ENCODE data around the gene AUTS2. TPM values are rescaled to one million over a fixed set of nuclear protein-coding genes. Genes with fewer than 3 reads are reported as not detected.

The AUTS2 gene
- total RNA-seq, 1 experiment from 2014 or later, result 2.3 TPM

DNA sequence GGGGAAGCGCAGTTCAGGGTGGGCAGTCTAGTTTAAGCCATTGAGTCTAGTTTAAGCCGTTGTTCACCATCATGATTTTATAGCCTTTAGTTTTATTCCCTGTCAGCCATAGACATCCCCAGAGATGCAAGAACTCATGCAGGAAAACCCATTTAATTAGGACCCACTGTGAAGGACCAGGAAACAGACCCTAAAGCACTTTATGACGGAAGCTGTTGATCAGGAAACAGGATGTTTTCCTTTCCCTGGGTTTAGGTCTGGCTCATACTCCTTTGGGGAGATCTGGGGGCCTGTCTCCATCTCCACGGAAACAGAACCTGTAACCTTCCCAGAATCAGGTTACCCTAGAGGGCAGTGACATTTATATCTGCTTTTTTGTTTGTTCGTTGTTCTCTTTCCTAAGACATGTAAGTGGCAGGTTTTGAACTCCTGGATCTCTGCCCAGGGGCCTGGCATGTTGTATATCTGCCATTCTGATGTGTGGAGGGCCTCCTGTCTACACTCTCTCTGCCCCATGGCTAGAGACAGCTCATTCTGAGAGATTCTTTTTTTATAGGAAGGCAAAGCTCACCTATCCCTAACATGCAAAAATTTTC, 876.5 kb downstream of the AUTS2 start:
- no peak for DNase-seq (ENCODE audit: low read depth)
- in situ Hi-C loops (cut with HindIII; ENCODE audit: low pct_unique_long_range_greater_than_20kb, low sequenced_read_pairs), result no loop called here

DNA sequence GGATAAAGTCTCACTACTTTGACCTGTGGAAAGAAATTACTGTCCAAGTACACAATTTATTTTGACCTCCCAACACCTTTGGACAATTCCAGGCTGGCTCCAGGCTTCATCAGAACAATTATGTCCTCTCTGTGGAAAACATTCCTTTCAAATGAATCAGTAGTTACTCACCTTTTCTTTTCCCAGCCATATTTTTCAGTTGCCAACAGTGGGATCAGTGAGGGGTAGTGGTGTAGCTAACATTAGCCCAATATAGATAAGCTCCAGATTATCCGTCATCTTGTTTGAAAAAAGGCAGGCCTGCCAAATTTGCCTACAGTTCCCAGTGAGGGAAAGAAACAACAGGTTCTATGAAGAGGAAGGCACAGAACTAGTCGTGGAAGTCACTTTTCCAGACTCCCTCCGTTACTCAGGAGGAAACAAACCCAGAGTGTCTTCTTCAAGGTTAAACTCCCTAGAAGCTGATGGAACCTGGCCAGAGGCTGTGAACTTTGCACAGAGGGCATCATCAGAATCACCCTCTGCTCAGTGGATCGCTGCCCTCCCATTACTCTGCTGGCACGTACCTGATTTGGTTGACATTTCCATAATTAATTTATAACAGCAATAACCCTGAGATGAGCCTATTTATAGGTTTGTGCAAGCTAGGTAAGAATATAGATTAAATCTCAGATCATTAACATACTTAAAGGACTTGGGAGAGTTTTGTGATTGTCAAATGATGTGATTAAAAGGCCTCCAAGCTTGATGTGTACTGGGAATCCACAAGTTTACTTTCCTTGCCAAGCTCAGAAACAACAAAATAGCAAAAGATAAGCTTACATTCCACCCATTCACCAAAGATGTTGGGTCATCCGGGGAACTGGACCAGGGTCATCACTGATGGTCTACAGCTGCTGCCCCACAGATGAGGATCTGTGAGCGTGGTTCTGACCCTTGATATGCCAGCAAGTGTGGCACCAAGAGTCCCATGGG, 879.0 kb downstream of the AUTS2 start:
- DNase-seq (ENCODE audit: low read depth), result peak; percentile 38
- in situ Hi-C loops (cut with HindIII; ENCODE audit: low pct_unique_long_range_greater_than_20kb, low sequenced_read_pairs), result no loop called here

DNA sequence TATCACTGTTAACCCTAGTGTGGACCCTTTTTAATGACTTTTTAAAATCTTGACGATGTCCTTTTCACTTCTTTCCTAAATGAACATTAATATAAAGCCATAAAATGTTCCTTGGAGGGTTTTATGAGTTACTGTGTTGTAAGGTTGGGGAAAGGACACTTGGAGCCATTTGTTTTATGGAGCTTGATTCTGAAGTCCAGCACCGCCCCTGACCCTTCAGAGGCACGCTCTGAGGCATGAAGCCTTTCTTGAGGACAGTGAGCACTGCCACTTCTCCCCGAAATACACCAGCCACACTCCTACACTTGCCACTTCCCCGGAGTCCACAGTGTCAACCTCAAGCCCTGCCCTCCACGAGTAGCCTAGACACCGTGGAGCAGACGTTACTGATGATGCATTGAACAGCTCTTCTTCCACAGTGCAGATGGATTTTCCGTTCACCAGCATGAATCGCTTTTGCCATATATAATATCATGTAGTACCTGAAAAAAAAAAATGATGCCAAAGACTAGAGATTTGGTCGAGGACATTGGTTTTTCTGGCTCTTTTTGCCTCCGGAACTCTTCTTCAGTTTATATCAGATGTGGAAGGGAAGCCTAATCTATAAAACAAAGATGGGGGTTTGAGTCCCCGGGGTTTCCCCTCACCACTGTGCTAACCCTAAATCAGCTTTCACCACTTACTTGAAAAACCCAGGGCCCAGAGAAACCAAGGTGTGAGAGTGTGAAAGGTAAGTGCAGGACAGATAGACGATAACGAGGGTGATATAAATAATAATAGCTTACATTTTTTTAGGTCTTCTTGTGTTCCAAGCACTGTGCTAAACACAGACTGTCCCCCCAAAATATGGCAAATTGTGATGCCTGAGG, 881.1 kb downstream of the AUTS2 start:
- DNase-seq (ENCODE audit: low read depth), result no peak
- in situ Hi-C loops (cut with HindIII; ENCODE audit: low pct_unique_long_range_greater_than_20kb, low sequenced_read_pairs), result no loop called here

DNA sequence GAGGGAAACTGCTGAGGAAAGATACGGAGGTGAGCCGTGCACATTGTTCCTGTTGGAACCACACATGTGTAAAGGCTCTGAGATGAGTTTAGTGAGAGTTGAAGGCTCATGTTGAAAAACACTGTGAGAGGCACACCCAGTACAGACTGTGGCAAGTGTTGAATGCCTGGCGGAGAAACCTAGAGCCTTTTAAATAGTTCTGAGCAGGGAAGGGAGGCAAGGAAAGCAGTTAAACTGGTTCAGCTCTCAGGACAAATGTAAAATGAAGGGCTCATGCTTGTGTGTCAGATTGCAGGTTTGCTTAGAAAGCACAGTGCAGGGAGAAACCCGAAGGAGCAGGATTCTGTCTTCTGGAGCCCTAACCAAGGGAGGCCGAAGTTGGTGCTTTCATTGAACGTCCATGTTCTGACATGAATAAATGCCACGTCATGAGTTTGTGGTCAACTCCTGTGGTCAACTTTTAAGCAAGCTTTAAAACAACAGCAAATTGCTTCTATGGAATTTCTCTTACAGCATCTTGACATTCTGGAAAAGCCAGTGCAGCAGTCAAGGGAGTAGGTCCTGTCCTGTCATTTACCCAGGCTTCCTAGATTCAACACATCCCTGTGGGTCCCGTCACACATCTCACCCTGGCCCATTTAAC, 882.8 kb downstream of the AUTS2 start:
- in situ Hi-C loops (cut with HindIII; ENCODE audit: low pct_unique_long_range_greater_than_20kb, low sequenced_read_pairs), result no loop called here
- no peak for DNase-seq (ENCODE audit: low read depth)

DNA sequence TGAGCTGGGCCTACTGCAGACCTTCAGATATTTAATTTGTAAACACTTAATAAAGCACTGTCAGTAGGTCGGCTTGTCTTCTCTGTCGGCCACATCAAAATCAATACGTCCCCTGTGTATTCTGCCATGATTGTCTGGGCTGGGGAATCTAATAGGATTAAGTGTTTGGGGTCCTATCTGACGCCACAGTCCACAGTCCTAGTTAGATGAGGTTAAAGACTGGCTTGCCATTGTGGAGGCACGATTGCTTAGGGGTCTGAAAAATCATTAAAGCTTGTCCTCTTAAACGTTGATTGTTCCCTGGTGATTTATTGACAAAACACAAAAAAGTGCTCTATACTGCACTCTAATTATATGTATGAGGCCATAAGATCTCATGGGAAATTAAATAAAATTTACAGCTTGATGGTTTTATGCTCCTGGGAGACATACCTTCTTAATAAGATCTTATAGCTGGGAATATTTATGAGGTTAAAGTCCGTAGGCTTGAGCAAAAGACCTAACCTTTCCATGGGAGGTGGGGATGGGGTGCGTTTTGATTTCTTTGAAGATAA, 883.4 kb downstream of the AUTS2 start:
- in situ Hi-C loops (cut with HindIII; ENCODE audit: low pct_unique_long_range_greater_than_20kb, low sequenced_read_pairs), result no loop called here
- no peak for DNase-seq (ENCODE audit: low read depth)

DNA sequence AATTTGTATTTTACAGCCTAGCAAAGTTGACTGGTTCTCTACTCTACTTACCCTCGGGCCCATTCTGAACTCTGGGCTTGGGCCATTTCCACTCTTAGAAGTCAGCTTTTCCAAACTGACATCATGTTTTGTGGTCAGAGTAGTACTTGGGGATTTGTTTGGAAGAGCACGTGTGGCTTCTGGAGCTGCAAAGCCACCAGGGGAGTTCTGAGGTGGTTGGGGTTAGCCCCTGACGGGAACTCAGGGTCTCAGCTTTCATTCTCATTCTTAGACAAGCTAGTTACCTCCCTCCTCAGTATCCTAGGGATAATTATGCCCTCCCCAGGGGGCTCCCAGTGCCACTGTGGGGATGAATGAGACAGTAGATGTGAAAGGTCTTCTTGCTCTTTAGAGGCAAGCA, 886.0 kb downstream of the AUTS2 start:
- no peak for DNase-seq (ENCODE audit: low read depth)
- in situ Hi-C loops (cut with HindIII; ENCODE audit: low pct_unique_long_range_greater_than_20kb, low sequenced_read_pairs), result no loop called here

DNA sequence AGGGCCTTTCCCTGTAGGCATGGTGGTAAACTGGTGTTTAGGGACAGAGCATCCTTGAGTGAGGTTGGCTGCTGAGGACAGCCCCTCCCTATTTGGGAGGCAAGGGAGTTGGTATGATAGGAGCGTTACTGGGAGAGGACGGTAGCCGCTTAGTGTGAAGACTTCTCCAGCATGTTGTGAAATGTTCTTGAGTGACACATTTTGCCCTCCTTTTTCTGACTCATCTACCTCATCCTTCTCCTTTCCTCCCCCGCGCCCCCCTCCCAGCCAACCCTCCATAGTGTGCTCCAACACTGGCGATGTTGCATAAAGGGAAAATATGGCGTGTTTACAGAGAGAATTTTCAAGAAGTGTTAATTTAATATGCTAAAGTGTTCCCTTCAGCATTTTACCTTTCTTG, 888.7 kb downstream of the AUTS2 start:
- no peak for DNase-seq (ENCODE audit: low read depth)
- in situ Hi-C loops (cut with HindIII; ENCODE audit: low pct_unique_long_range_greater_than_20kb, low sequenced_read_pairs), result no loop called here

DNA sequence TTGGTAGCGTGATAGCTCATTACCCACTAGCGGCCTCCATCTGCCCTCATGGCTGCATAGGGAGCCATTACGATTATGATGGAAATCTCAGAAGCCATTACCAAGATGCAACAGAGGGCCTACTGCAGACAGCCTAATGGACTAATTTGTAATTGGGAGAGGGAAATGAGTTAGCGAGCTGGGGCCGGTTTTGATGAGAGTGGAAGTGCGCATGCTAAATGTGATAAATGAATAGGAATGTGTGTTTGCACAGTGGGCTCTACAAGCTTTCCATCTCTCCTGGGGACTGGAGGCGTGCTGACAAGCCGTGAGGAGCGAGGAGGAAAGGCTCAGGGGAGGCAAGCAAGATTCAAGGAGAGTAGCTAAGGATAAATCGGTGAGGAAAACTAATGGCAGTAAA, 889.2 kb downstream of the AUTS2 start:
- DNase-seq (ENCODE audit: low read depth), result no peak
- in situ Hi-C loops (cut with HindIII; ENCODE audit: low pct_unique_long_range_greater_than_20kb, low sequenced_read_pairs), result no loop called here

DNA sequence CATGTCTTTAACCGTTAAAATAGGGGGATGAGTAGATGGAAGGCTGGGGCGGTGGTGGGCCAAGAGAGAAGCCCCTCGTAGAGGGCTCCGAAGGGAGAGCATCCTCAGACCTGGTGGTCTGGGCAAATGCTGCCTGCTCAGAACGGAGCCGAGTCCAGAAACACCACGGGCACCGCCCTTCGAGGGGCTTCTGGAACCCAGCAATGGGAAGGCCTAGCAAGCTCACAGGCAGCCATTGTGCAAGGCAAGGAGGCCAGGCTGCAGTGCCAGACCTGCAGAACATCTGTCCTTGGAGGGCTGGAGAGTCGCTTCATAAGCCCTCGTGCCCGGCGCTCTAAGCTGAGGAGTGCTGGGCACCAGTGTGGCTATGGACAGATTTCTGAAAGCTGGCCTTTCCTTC, 889.6 kb downstream of the AUTS2 start:
- no peak for DNase-seq (ENCODE audit: low read depth)
- in situ Hi-C loops (cut with HindIII; ENCODE audit: low pct_unique_long_range_greater_than_20kb, low sequenced_read_pairs), result no loop called here

DNA sequence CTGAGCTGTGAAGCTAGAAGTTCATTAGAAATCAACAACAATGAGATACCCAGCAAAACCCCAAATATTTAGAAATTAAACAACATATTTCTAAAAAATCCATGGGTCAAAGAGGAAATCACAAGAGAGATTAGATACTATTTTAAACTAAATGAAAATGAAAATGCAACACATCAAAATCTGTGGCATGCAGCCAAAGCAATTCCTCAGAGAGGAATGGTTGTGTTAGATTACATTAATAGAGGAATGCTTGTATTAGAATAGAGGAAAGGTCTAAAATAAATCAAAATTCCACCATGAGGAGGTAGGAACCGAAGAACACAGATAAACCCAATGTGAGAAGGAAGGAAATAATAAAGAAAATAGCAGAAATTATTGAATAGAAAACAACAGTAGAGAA, 891.5 kb downstream of the AUTS2 start:
- in situ Hi-C loops (cut with HindIII; ENCODE audit: low pct_unique_long_range_greater_than_20kb, low sequenced_read_pairs), result no loop called here
- DNase-seq (ENCODE audit: low read depth), result no peak

DNA sequence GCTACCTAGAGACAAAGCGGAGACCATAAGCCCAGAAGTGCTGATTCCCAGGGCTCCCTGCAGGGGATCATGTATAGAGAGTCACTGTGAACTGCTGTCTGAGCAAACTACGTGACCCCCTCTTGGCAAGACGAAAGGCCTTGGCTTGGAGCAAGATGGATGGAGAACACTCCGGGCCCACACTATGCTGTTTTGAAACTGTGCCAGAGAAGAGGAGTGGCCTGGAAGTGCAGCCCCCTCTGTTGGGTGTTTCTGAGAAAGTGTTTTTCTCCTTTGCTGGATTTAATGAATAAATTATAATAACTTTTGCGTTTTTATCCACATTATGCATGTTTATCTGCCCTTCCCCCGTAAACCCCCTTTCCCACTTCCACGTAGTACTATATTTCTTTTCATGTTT, 894.4 kb downstream of the AUTS2 start:
- no peak for DNase-seq (ENCODE audit: low read depth)
- in situ Hi-C loops (cut with HindIII; ENCODE audit: low pct_unique_long_range_greater_than_20kb, low sequenced_read_pairs), result no loop called here

DNA sequence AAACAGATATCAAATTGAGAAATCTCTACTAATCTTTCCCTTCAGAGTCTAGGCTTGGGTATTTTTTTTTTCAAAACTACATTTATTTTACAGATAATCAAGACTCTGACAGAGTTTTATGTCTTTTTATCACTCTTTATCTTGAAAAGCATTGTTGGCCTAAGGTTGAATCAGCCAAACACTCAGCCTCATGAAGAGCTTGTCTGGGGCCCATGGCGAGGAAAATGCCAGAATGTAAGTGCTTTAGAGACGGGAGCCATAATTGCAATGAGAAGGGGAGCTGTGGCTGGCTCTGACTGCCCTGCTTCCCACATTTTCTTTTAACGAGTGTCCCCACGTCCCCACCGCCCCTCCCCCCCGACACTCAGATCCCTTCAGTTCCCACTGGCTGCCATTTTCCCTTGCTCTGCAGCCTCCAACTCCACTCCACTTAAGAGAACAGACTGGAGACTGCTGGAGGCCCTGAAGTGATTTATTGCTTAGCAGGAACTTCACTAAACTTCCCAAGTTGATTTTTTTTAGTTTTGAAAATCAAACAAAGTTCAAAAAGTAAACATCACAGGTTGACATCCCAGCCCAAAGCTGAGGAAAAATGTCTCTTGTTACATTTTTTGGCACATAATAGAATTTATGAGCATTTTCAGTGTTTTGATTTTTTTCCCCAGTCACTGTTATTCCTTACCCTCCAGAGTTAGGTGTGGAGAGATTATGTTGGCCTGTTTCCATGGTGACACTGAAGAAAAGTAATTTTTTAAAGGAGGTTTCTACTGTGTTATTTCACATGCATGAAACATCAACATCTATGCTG, 896.2 kb downstream of the AUTS2 start:
- no peak for DNase-seq (ENCODE audit: low read depth)
- in situ Hi-C loops (cut with HindIII; ENCODE audit: low pct_unique_long_range_greater_than_20kb, low sequenced_read_pairs), result no loop called here

DNA sequence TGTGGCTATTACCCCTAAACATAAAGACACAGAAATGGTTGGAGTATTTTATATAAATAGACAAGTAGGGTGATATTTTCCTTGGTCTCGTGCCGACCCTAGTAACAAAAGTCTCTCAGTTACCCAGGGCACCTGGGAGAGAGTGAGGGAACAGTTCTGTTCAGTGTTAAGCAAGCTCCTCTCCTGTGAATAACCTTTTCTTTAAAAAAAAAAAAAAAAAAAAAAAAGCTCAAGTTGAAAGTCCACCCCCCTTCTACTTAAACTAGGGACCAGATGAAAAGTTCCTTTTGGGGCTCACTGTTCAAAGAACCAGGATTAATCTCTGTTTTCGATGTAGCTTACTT, 896.7 kb downstream of the AUTS2 start:
- in situ Hi-C loops (cut with HindIII; ENCODE audit: low pct_unique_long_range_greater_than_20kb, low sequenced_read_pairs), result no loop called here

DNA sequence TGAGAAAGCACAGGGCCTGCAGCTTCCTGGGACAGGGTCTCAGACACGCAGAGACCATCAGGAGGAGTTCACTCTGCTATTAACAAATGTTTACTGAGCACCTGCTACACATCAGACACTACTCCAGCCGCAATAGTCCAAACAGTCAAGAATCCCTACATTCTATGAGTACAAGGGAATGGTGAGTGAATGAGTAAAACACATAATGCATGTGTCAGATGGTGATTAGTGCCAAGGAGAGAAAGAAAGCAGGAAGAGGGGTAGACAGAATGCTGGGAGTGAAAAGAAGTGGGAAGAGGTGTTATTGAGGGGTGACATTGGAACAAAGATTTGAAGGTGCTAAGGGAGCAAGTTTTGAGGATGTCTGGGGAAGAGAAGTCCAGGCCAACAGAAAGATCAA, 899.5 kb downstream of the AUTS2 start:
- no peak for DNase-seq (ENCODE audit: low read depth)
- in situ Hi-C loops (cut with HindIII; ENCODE audit: low pct_unique_long_range_greater_than_20kb, low sequenced_read_pairs), result no loop called here

More for the DNA sequence above, 896.7 kb downstream of the AUTS2 start:
- no peak for DNase-seq (ENCODE audit: low read depth)

DNA sequence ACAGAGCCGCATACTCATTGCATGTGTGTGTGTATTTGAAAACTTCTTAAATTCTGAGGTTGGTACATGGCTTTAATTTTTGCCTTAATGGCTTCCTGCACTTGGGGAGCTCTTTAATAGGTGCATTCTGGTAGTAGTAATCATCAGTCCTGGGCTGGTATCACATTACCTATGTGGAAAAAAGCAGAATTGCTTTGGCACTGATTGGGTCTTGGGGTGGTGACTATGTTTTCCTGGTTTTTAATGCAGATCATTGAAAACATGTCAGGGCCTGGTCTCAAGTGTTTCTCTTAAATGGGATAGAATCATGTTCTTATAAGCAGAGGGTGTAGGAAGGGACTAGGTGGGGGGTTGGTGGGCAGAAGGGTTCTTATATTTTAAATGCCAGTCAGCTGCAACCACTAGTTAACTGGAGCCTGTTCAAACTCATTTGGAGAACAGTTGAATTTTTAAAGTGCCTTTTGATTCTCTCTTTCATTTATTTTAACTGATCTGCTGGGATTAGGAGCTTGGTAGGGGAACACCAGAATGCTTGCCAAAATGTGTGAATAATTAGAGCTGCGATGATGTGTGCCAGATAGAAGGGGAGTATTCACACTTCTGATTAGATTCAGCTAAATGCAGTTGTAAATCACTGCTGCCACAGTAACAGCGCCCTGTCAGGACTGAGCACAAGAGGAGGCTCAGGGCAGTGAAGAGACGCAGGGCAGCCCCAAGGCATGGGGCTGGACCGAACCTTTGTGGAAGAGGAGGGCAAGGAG, 900.1 kb downstream of the AUTS2 start:
- DNase-seq (ENCODE audit: low read depth), result no peak
- in situ Hi-C loops (cut with HindIII; ENCODE audit: low pct_unique_long_range_greater_than_20kb, low sequenced_read_pairs), result no loop called here

DNA sequence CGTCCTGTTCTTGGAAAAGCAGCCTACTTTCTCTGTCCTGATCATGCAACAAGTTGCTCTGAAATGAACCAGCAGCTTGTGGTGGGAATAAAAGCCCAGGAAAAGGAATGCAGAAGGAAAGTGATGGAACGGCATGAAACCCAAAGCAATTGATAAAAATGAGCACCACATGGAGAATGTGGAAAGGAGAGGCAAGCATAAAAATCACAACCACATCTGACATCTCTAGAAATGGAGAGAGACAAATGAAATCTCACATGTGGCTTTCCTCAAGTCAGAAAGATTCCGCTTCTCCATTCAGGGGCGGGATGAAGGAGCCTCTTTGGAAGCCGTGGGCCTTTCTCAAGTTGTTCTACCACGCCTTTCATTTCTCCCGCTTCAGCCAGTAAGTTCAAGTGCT, 902.0 kb downstream of the AUTS2 start:
- DNase-seq (ENCODE audit: low read depth), result no peak
- in situ Hi-C loops (cut with HindIII; ENCODE audit: low pct_unique_long_range_greater_than_20kb, low sequenced_read_pairs), result no loop called here
